ENCODE results near the gene RBPJL. TPM values are rescaled to one million over a fixed set of nuclear protein-coding genes. Genes with fewer than 3 reads are reported as not detected.
A peak's percentile ranks its signal among the peaks of the same experiment; 100 is the strongest.

The RBPJL gene
- total and polyA plus RNA-seq, 3 donors from 2014 or later, result 0.26 to 1.1 (median 0.43) TPM

GRCh38 chr20:45343532-45344167, 37.0 kb downstream of the RBPJL start:
- DNase-seq, result no peak
- Histone ChIP-seq H3K4me1 (peaks cover 40% of the 10 kb centered on the region), H3K27me3 (no peaks in the 10 kb centered on the region), H3K4me3 (no peak overlapping the region), H3K9me3 (no peaks in the 10 kb centered on the region), H3K27ac (peak overlapping the region in 1 of 2 donors; percentile 59), H3K36me3 (ENCODE audit: low read depth, missing control alignments) (no peaks in the 10 kb centered on the region)
- WGBS, 2 donors, result 47 to 76% methylated on average over 6 of the region's 6 CpGs
- TF ChIP-seq POLR2A (IDR thresholded peaks at IDR 0.05) (no peak), CTCF (IDR thresholded peaks at IDR 0.05) (no peak)
- intact Hi-C loops (cut with DNase I; ENCODE audit: low total_unique reads), result no loop called here

GRCh38 chr20:45344168-45344860, 37.7 kb downstream of the RBPJL start:
- Histone ChIP-seq H3K4me3 (no peak overlapping the region), H3K4me1 (peaks cover 36% of the 10 kb centered on the region), H3K9me3 (no peaks in the 10 kb centered on the region), H3K36me3 (ENCODE audit: low read depth, missing control alignments) (no peaks in the 10 kb centered on the region), H3K27me3 (no peaks in the 10 kb centered on the region), H3K27ac (peak overlapping the region in 1 of 2 donors; percentile 66)
- intact Hi-C loops (cut with DNase I; ENCODE audit: low total_unique reads), result no loop called here
- no peak for TF ChIP-seq POLR2A (IDR thresholded peaks at IDR 0.05)
- TF ChIP-seq CTCF (IDR thresholded peaks at IDR 0.05), result no peak
- 62 to 73% methylated on average over 9 of the region's 9 CpGs for WGBS, 2 donors
- no peak for DNase-seq

GRCh38 chr20:45345104-45345936, 38.7 kb downstream of the RBPJL start:
- peaks cover 31% of the 10 kb centered on the region for H3K4me1 ChIP-seq
- H3K27me3 ChIP-seq, result no peaks in the 10 kb centered on the region
- H3K36me3 ChIP-seq (ENCODE audit: low read depth, missing control alignments), result no peaks in the 10 kb centered on the region
- WGBS, 2 donors, result 65 to 70% methylated on average over 9 of the region's 9 CpGs
- peak overlapping the region in 1 of 2 donors; percentile 76 for H3K4me3 ChIP-seq
- DNase-seq, result no peak
- intact Hi-C loops (cut with DNase I; ENCODE audit: low total_unique reads), result no loop called here
- TF ChIP-seq CTCF (IDR thresholded peaks at IDR 0.05) (no peak), POLR2A (IDR thresholded peaks at IDR 0.05) (no peak)
- H3K9me3 ChIP-seq, result no peaks in the 10 kb centered on the region
- H3K27ac ChIP-seq, result peak overlapping the region in 1 of 2 donors; percentile 66

- TF ChIP-seq CTCF (IDR thresholded peaks at IDR 0.05), result no peak
- no peak for TF ChIP-seq POLR2A (IDR thresholded peaks at IDR 0.05)
- Histone ChIP-seq H3K36me3 (ENCODE audit: low read depth, missing control alignments) (no peaks in the 10 kb centered on the region), H3K4me3 (peak overlapping the region in 1 of 2 donors; percentile 76), H3K9me3 (no peaks in the 10 kb centered on the region), H3K27me3 (no peaks in the 10 kb centered on the region), H3K4me1 (peaks cover 23% of the 10 kb centered on the region), H3K27ac (no peak overlapping the region)
- DNase-seq, result no peak
- intact Hi-C loops (cut with DNase I; ENCODE audit: low total_unique reads), result no loop called here
- WGBS, 2 donors, result 70 to 73% methylated on average over 3 of the region's 3 CpGs
These were observed 39.7 kb downstream of the RBPJL start for GRCh38 chr20:45346291-45346718.

All from testis (tissue), 3 donors.